Fibroblast of lung (primary cell): ENCODE results near the gene MYRFL.

Source experiments
- EZH2 ChIP-seq: IDR thresholded peaks from 2 replicates; pipeline ENCODE4 v1.5.1; 2012; ENCODE audit warnings: low read length, control low read depth, mild to moderate bottlenecking; ENCODE audit errors: missing control alignments
- TF ChIP-seq, protein P1 (sequence below), 2 donors: IDR thresholded peaks in 1 of 2; conservative IDR thresholded peaks in 1 of 2; 1 replicate in 1 of 2; 2 replicates in 1 of 2; pipeline ENCODE4 v1.5.1; 2011 to 2012; ENCODE audit warnings: low read length in 2 of 2, control low read depth in 1 of 2, inconsistent platforms in 1 of 2, low read depth in 1 of 2, mild to moderate bottlenecking in 1 of 2

DNA sequence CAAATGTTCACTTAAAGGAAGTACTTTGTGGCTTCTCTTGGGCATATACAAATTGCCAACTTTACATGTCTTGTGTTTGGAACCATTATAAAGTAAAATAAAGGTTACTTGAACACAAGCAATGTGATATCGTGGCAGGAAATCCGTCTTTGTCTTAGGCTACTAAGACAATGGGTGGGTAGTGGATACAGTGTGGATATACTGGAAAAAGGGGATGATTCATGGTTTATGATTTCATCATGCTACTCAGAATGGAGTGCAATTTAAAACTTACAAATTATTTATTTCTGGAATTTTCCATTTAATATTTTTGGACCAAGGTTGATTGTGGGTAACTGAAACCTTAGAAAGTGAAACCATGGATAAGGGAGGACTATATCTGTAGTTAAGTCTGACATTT, 48.4 kb downstream of the MYRFL start:
- TF ChIP-seq, protein P1, sequence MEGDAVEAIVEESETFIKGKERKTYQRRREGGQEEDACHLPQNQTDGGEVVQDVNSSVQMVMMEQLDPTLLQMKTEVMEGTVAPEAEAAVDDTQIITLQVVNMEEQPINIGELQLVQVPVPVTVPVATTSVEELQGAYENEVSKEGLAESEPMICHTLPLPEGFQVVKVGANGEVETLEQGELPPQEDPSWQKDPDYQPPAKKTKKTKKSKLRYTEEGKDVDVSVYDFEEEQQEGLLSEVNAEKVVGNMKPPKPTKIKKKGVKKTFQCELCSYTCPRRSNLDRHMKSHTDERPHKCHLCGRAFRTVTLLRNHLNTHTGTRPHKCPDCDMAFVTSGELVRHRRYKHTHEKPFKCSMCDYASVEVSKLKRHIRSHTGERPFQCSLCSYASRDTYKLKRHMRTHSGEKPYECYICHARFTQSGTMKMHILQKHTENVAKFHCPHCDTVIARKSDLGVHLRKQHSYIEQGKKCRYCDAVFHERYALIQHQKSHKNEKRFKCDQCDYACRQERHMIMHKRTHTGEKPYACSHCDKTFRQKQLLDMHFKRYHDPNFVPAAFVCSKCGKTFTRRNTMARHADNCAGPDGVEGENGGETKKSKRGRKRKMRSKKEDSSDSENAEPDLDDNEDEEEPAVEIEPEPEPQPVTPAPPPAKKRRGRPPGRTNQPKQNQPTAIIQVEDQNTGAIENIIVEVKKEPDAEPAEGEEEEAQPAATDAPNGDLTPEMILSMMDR (conservative IDR thresholded peaks at IDR 0.05 in 1 of 2, IDR thresholded peaks at IDR 0.05 in 1 of 2; ENCODE audit: low read depth in 1 of 2, low read length in 2 of 2): no peak
- no peak for TF ChIP-seq EZH2
